Stimulated activated CD4-positive, alpha-beta T cell treated with anti-CD3 and anti-CD28 coated beads, Interleukin-1b, Interleukin-23, amount 100 ng/mL, for 4 hours (primary cell): ENCODE measurements around the gene KCNH4.

Source experiments
- DNase-seq, 2 donors: peaks; one replicate each; pipeline ENCODE4 v3.0.0-alpha.2; 2020; ENCODE audit warnings: low read depth in 2 of 2

The KCNH4 gene

DNA sequence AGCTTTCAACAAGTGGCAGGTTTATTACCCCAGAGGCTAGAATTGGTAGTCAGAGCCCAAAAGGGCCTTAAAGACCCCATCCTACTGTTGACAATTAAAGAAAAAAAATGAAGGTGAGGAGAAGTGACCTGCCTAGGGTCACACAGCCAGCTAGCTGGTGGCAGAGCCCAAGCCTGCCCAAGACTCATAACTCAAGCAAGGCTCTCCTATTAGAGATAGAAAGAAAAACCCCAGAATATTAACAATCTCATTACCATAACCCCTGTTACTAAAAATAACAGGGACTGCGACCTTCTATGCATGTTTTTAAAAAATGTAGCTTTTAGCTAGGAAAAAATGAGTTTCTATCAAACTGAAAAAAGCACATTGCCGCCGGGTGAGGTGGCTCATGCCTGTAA, 44.3 kb downstream of the KCNH4 start:
- no peak for DNase-seq

GRCh38 chr17:42135664-42136653, 45.0 kb downstream of the KCNH4 start:
- no peak for DNase-seq

GRCh38 chr17:42135151-42135550, 45.8 kb downstream of the KCNH4 start:
- no peak for DNase-seq

DNA sequence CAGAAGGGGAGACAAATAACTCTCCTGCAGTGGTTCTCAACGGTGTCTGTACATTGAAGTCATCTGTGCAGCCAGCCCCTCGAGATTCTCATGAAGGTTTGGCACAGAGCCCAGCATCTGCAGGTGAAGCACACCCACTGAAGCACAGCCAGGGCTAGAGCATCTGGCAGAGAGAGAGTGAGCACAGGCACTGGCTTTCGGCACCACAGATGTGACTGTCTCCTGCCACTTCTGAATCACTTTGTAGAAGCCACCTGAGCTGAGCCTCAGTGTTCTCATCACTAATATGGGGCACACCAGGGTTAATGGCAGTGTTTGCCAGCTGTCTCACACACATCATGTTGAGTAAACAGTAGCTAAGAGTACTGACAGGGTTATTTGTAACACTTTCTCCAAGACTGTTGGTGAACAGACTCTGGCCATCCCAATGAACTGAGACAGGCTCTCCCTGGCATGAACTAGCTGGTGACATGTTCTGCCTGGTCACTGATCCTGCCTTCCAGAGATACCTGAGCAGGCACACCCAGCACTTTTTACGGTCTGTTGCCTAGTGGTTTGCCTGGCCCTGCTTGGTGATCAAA, 47.4 kb downstream of the KCNH4 start:
- no peak for DNase-seq

DNA sequence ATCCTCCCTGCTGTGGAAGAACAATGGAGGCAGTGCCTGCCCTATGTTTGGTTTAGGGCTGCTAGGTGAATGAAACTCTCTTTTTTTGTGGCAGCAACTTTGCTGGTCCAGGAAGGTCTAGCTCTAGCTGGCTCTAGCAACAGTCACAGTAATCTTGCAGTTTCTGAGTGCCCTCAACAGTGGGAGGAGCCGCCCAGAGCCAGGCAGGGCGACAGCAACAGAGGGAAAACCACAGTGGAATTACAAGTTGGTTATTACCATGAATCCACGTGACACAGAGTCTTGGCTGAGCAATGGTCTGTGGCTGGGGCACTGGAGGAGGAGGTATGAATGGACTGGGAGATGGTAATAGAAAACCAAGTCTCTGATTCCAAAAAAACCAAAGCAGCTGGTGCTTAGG, 48.0 kb downstream of the KCNH4 start:
- DNase-seq = no peak

DNA sequence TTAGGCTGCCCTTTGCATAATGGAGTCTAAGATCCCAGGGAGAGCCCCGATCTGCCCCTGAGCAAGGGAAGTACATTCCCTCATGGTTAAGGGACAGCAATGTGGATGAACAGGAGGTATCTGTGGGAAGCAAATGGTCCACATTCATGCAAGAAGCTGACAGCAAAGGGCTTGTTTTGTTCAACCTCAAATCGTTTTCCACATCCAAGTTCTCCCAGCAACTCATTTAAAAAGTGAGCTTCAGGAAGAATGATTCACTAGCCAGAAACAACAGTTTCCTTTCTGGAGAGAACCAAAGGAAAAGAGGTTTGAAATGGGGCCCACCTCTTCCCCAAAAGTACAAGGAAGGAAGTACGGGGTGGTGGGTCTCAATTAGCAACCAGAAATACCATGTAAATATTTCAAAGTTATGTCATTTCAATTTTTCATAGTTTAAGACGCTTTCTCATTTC, 48.9 kb downstream of the KCNH4 start:
- no peak for DNase-seq

DNA sequence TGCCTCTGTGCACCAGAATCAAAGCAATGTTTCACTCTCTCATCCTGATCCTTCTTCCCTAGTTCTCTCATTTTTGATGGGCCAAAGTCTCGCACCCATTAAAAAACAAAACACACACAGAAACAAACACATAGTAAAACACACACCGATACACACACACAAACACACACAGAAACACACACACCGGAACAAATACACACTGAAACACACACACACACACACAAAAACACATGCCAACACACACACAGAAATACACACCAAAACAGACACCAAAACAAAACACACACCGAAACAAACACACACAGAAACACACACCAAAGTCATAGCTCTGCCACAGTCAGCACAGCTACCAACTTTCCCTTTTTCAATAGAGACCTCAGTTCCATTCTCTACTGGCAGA, 49.7 kb downstream of the KCNH4 start:
- DNase-seq = no peak

GRCh38 chr17:42130310-42130936, 50.5 kb downstream of the KCNH4 start:
- no peak for DNase-seq

- DNase-seq = no peak
Observed at GRCh38 chr17:42129109-42129837, 51.7 kb downstream of the KCNH4 start.

DNA sequence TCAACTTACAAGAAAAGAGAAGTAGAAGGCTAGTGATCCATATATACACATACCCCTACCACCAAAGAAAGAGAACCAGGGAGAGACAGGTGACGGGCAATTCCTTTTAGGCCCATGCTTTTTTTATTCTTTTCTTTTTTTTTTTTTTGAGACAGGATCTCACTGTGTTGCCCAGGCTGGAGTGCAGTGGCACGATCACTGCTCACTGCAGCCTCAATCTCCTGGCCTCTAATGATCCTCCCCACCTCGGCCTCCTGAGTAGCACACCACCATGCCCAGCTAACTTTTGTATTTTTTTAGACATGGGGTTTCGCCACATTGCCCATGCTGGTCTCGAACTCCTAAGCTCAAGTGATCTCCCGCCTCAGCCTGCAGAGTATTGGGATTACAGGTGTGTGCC, 53.5 kb downstream of the KCNH4 start:
- DNase-seq = no peak

DNA sequence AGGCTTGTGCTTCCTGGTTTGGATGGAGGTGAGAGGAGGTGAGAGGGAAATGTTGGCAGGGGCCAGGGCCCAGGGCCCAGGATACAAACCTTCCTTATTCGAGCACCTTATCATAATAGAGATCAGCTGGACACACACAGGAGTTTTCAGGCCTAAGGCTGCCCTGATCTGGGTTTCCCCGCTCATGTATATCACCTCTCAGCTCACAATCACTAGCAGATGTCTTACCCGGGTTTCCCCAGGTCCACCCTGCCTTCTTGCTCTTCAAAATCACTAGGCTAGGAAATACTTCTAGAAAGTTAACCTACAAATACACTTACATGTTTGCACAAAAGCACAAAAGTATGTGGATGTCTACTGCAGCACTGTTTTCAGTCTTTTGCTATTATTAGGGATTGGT, 54.1 kb downstream of the KCNH4 start:
- no peak for DNase-seq

DNA sequence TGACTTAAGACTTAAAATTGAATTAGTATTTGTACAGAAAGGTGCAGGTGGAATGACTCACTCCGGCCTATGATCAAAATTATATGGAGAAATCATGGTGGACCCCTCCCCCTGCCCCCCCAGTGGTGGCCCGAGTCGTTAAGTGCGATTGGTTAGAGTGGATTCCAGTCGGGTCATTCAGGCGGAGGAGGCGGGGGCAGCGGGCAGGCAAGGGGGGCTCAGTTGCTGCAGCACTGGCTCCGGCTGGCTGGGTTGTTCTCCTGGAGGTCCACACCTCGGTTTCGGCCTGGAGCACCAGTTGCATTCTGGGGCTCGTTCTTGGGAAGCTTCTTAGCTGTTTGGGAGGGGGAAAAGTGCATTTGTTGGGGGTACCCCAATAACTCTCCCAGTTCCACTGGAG, 55.4 kb downstream of the KCNH4 start:
- DNase-seq = no peak

DNA sequence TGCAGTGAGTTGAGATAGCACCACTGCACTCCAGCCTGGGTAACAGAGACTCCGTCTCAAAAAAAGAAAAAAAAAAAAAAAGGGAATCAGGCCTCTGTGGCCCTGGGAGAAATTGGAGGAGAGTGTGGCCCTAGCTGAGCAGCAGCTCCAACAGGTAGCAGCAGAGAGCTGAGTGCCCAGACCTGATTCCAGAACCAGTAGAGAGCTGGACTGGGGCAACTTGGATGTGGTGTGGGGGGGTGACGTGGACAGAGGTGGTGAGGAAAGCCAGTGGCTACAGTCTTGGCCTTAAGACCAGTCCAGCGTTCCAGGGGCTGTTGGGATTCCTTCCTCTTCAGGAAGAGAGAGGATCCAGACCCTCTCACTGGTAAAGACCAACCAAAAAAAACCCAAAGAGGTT, 56.7 kb downstream of the KCNH4 start:
- DNase-seq = no peak

- no peak for DNase-seq
Observed at GRCh38 chr17:42122371-42123303, 58.3 kb downstream of the KCNH4 start, which contains the start of gene HSPB9. Gene HSPB9 (plus strand): TSS chr17:42122804. CDS start chr17:42122851, 47 bp downstream.

GRCh38 chr17:42120770-42121769, 59.9 kb downstream of the KCNH4 start, which contains the start of gene KAT2A:
Gene KAT2A (minus strand): TSS chr17:42121367. CDS start chr17:42121304, 63 bp downstream.
- DNase-seq = peak; percentile 70 to 74

- DNase-seq = no peak
Observed at GRCh38 chr17:42120161-42120769, 60.7 kb downstream of the KCNH4 start.

- DNase-seq = no peak
Observed at GRCh38 chr17:42119301-42119700, 61.6 kb downstream of the KCNH4 start.

DNA sequence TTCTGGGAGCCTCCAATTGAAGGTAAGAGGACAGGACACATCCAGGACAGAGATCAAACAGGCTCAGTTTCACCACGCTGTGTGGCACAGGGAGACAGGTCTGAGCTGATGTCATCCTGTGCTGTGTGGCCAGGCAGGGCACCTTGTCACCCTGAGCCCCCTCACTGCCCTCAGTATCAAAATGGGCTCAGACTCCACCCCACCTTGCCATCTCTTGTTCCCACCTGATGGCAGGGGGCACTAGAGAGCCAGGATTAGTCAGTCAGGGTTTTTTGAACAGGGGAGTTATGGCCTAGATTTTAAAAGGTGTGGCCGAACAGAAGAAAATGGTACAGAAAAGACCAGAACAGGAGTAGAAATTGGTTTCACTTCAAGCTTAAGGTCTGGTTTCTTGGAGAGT, 62.4 kb downstream of the KCNH4 start:
- no peak for DNase-seq

DNA sequence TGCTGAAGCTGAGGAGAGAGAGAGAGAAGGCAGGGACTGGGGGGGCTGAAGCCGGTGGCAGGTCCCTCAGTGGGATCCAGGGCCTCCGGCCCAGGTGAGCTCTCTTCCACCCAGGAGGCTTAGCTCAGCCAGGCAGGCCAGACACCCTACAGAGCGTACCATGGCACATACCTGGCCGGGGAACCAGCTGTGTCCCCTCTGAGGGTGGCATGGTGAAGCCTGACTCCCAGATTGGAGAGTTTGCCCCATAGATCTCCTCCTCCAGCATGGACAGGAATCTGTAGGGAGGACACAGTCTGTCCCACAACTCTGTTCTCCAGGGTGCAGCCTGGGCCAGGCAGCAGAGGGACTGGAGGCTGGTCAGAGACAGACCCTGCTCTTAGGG, 62.8 kb downstream of the KCNH4 start:
- no peak for DNase-seq
